Stomach (tissue), 9 donors: Measurements from ENCODE around the gene PDIK1L. TPM values are rescaled to one million over a fixed set of nuclear protein-coding genes. Genes with fewer than 3 reads are reported as not detected.

Source experiments
- DNase-seq, 2 donors: peaks; one replicate each; pipeline versions ENCODE4 v3.0.0 to v3.0.0-alpha.2; 2013 to 2019
- H3K27ac ChIP-seq, 5 donors: fragments of 200-600 bp in 4 of 5; sonication (generic) in 4 of 5; one replicate each; pipeline ENCODE4 v1.5.1; 2013 to 2019; ENCODE audit warnings: mild to moderate bottlenecking in 1 of 5, moderate library complexity in 1 of 5
- H3K27me3 ChIP-seq, 3 donors: fragments of 200-600 bp; sonication (generic); one replicate each; pipeline ENCODE4 v1.5.1; 2017 to 2019; ENCODE audit warnings: mixed run types in 1 of 3
- H3K36me3 ChIP-seq, 4 donors: fragments of 200-600 bp; sonication (generic); 1 replicate in 3 of 4; 2 replicates in 1 of 4; pipeline ENCODE4 v1.5.1; 2016 to 2019
- H3K4me1 ChIP-seq, 4 donors: fragments of 200-600 bp; sonication (generic); one replicate each; pipeline ENCODE4 v1.5.1; 2016 to 2019
- H3K4me3 ChIP-seq, 4 donors: fragments of 200-600 bp; sonication (generic) in 3 of 4; one replicate each; pipeline ENCODE4 v1.5.1; 2016 to 2019; ENCODE audit warnings: mild to moderate bottlenecking in 1 of 4
- H3K9me3 ChIP-seq, 4 donors: fragments of 200-600 bp; sonication (generic); one replicate each; pipeline ENCODE4 v1.5.1; 2016 to 2019
- CTCF ChIP-seq, 7 experiments: fragments of 450-650 bp in 4 of 7; fragments of 200-600 bp in 3 of 7; sonication (generic) in 3 of 7; IDR thresholded peaks; one replicate each; pipeline ENCODE4 v1.5.1; 2016 to 2019; ENCODE audit warnings: antibody characterized with exemption in 7 of 7, control low read depth in 2 of 7, mild to moderate bottlenecking in 1 of 7
- EP300 ChIP-seq: sonication (generic); formaldehyde crosslinking; IDR thresholded peaks from one replicate; pipeline ENCODE4 v1.6.1; 2017; ENCODE audit warnings: antibody characterized with exemption
- POLR2A ChIP-seq, 4 donors: fragments of 450-650 bp; IDR thresholded peaks; one replicate each; pipeline ENCODE4 v1.6.1; 2016; ENCODE audit warnings: antibody characterized with exemption in 4 of 4, control low read depth in 2 of 4, mild to moderate bottlenecking in 1 of 4, moderate library complexity in 1 of 4
- POLR2AphosphoS5 ChIP-seq, 3 donors: sonication (generic); formaldehyde crosslinking; IDR thresholded peaks; one replicate each; pipeline ENCODE4 v1.6.1; 2016; ENCODE audit warnings: antibody characterized with exemption in 3 of 3
- WGBS, 5 donors: extraction: QIAGEN DNeasy Blood & Tissue Kit in 3 of 5; methylation state at CpG; one replicate each; pipeline versions ENCODE4 v1.1.5 to v1.1.7; 2013 to 2018; 5-methylcytosine and 5-hydroxymethylcytosine counted together
- intact Hi-C: fragments of 100-400 bp; cut with DNase I; formaldehyde crosslinking; loops from one replicate; pipeline ENCODE4 v1.15.1; 2023; ENCODE audit warnings: low total_unique reads
- polyA plus RNA-seq, 3 donors: library from polyadenylated mRNA; stranded (reverse); fragments of 200-250 nt; gene quantifications; one replicate each; pipeline ENCODE4 v1.2.3, GENCODE V29; 2013
- total RNA-seq, 5 donors: library from RNA; depleted of rRNA; stranded (reverse); fragments of >200 nt; gene quantifications; one replicate each; pipeline versions ENCODE4 v1.1.0 to v1.2.3, GENCODE V29; 2014 to 2016
- donor health status: healthy with polysubstance abuse.
- donor health status: Bipolar disorder and iron deficiency.
- donor health status: healthy.

The PDIK1L gene
- total and polyA plus RNA-seq, 8 donors = 1.8 to 33.8 (median 3.7) TPM

- no peak for TF ChIP-seq POLR2A (IDR thresholded peaks at IDR 0.05)
- no peak for TF ChIP-seq POLR2AphosphoS5 (IDR thresholded peaks at IDR 0.05)
- no peak for TF ChIP-seq CTCF (IDR thresholded peaks at IDR 0.05)
- H3K9me3 ChIP-seq = no peaks in the 10 kb centered on the region
- no peak for DNase-seq
- intact Hi-C loops = no loop called here
- no peak overlapping the region for H3K27ac ChIP-seq
- H3K4me3 ChIP-seq = no peak overlapping the region
- no peaks in the 10 kb centered on the region for H3K4me1 ChIP-seq
- no peaks in the 10 kb centered on the region for H3K36me3 ChIP-seq
- H3K27me3 ChIP-seq = no peaks in the 10 kb centered on the region
- 59 to 73% (median 69%) methylated on average over 3 of the region's 3 CpGs for WGBS, 5 donors
Measured at GRCh38 chr1:26138974-26139558, 27.4 kb downstream of the PDIK1L start.

GRCh38 chr1:26142159-26142558 is 30.5 kb downstream of the PDIK1L start:
- whole genome bisulfite sequencing, 5 donors = 82 to 90% (median 84%) methylated on average over 8 of the region's 8 CpGs

GRCh38 chr1:26145041-26145959 is 33.7 kb downstream of the PDIK1L start:
- Histone ChIP-seq H3K27ac (no peak overlapping the region), H3K36me3 (no peaks in the 10 kb centered on the region), H3K27me3 (peaks cover 0 to 17% (median 2%) of the 10 kb centered on the region in 3 donors), H3K9me3 (no peaks in the 10 kb centered on the region), H3K4me1 (peaks cover 0 to 7% (median 3%) of the 10 kb centered on the region in 4 donors), H3K4me3 (no peak overlapping the region)
- WGBS, 5 donors = 19 to 31% (median 27%) methylated on average over 14 to 19 of the region's 19 CpGs
- DNase-seq = peak; percentile 86 to 93
- TF ChIP-seq CTCF (IDR thresholded peaks at IDR 0.05) = peak in 5 of 7 experiments; percentile 61 to 86 (median 76)
- no peak for TF ChIP-seq POLR2AphosphoS5 (IDR thresholded peaks at IDR 0.05)
- intact Hi-C loops = loop anchor here (5.0 to 10.0 kb wide), 2 partner anchors 43 to 110 kb away; no protein-coding TSS in a partner anchor

More at GRCh38 chr1:26142159-26142558, 30.5 kb downstream of the PDIK1L start:
- no peaks in the 10 kb centered on the region for H3K36me3 ChIP-seq
- TF ChIP-seq POLR2A (IDR thresholded peaks at IDR 0.05) (no peak), POLR2AphosphoS5 (IDR thresholded peaks at IDR 0.05) (no peak), CTCF (IDR thresholded peaks at IDR 0.05) (no peak), EP300 (no peak)
- H3K4me1 ChIP-seq = peaks cover 0 to 7% (median 3%) of the 10 kb centered on the region in 4 donors
- no peaks in the 10 kb centered on the region for H3K9me3 ChIP-seq
- H3K27me3 ChIP-seq = peaks cover 0 to 15% (median 2%) of the 10 kb centered on the region in 3 donors
- no peak for DNase-seq
- intact Hi-C loops = loop anchor here (10.0 kb wide), 1 partner anchor 107 kb away; no protein-coding TSS in a partner anchor
- H3K4me3 ChIP-seq = no peak overlapping the region
- no peak overlapping the region for H3K27ac ChIP-seq

- WGBS, 5 donors = 33 to 45% (median 36%) methylated on average over 6 of the region's 6 CpGs
- Histone ChIP-seq H3K36me3 (no peaks in the 10 kb centered on the region), H3K9me3 (no peaks in the 10 kb centered on the region), H3K4me1 (peaks cover 0 to 7% (median 3%) of the 10 kb centered on the region in 4 donors), H3K4me3 (no peak overlapping the region), H3K27me3 (peaks cover 0 to 23% (median 2%) of the 10 kb centered on the region in 3 donors), H3K27ac (no peak overlapping the region)
- intact Hi-C loops = loop anchor here (5.0 to 10.0 kb wide), 2 partner anchors 44 to 111 kb away; no protein-coding TSS in a partner anchor
- TF ChIP-seq CTCF (IDR thresholded peaks at IDR 0.05) (no peak), POLR2A (IDR thresholded peaks at IDR 0.05) (no peak), POLR2AphosphoS5 (IDR thresholded peaks at IDR 0.05) (no peak), EP300 (no peak)
- DNase-seq = no peak
Measured at GRCh38 chr1:26145960-26146294, 34.3 kb downstream of the PDIK1L start.
